CD4-positive, alpha-beta T cell (primary cell): ENCODE results near the gene SNAI3. TPM values are rescaled to one million over a fixed set of nuclear protein-coding genes. Genes with fewer than 3 reads are reported as not detected.

Experiments
- ATAC-seq: fragments of 200-7000 bp; cut with Tn5 transposase; one replicate; pipeline ENCODE4 v1.10.0; 2022; ENCODE audit warnings: mild to moderate bottlenecking; ENCODE audit not compliant: poor library complexity
- CTCF ChIA-PET: fragments of 350-600 bp; sonication (Branson Sonifier 250); formaldehyde crosslinking; loops from one replicate; lab custom pipeline; 2021; ENCODE audit warnings: antibody characterized with exemption, inconsistent platforms; lab: Charles Lee
- POLR2A ChIA-PET: fragments of 350-600 bp; sonication (Branson Sonifier 250); formaldehyde crosslinking; loops from one replicate; lab custom pipeline; 2021; ENCODE audit warnings: antibody characterized with exemption, inconsistent platforms; lab: Charles Lee
- DNase-seq, 14 experiments: peaks; one replicate each; pipeline ENCODE4 v3.0.0-alpha.2; 2013 to 2020; ENCODE audit warnings: mixed read lengths in 2 of 14
- H3K27ac ChIP-seq, 2 donors: one replicate each; pipeline versions ENCODE4 v1.5.1 to v1.7.0; 2013; ENCODE audit warnings: low read length in 2 of 2, low read depth in 1 of 2, mild to moderate bottlenecking in 1 of 2
- H3K27me3 ChIP-seq, 2 experiments: 1 replicate in 1 of 2; 2 replicates in 1 of 2; pipeline versions ENCODE4 v1.6.1 to v1.7.0; 2013; ENCODE audit warnings: low read length in 2 of 2, control low read depth in 1 of 2, mild to moderate bottlenecking in 1 of 2, moderate library complexity in 1 of 2; ENCODE audit not compliant: insufficient read depth in 2 of 2, control insufficient read depth in 1 of 2
- H3K36me3 ChIP-seq: one replicate; pipeline ENCODE4 v1.6.1; 2013; ENCODE audit warnings: low read length, control low read depth; ENCODE audit not compliant: insufficient read depth
- H3K4me1 ChIP-seq: one replicate; pipeline ENCODE4 v1.6.1; 2013; ENCODE audit warnings: low read length, control low read depth; ENCODE audit not compliant: insufficient read depth
- H3K4me3 ChIP-seq: one replicate; pipeline ENCODE4 v1.5.1; 2013; ENCODE audit warnings: mild to moderate bottlenecking, low read length, moderate library complexity
- H3K9me3 ChIP-seq, 2 experiments: 1 replicate in 1 of 2; 2 replicates in 1 of 2; pipeline versions ENCODE4 v1.6.1 to v1.7.0; 2013; ENCODE audit warnings: low read length in 2 of 2, mild to moderate bottlenecking in 2 of 2, control low read depth in 1 of 2, moderate library complexity in 1 of 2; ENCODE audit not compliant: control insufficient read depth in 1 of 2, insufficient read depth in 1 of 2
- H3K27ac Mint-ChIP-seq: one replicate; pipeline ENCODE4 v1.8.0; 2020; ENCODE audit warnings: mixed read lengths
- H3K27me3 Mint-ChIP-seq: one replicate; pipeline ENCODE4 v1.8.0; 2021; ENCODE audit warnings: mixed read lengths
- H3K36me3 Mint-ChIP-seq: one replicate; pipeline ENCODE4 v1.8.0; 2021; ENCODE audit warnings: low read depth, mixed read lengths
- H3K4me1 Mint-ChIP-seq: one replicate; pipeline ENCODE4 v1.8.0; 2021; ENCODE audit warnings: low read depth, mixed read lengths
- H3K4me3 Mint-ChIP-seq: one replicate; pipeline ENCODE4 v1.8.0; 2020; ENCODE audit warnings: mild to moderate bottlenecking, mixed read lengths
- H3K9me3 Mint-ChIP-seq: one replicate; pipeline ENCODE4 v1.8.0; 2020; ENCODE audit warnings: mixed read lengths
- CTCF ChIP-seq: fragments of 200-600 bp; IDR thresholded peaks from one replicate; pipeline ENCODE4 v1.8.0; 2022; ENCODE audit warnings: antibody characterized with exemption, mild to moderate bottlenecking
- intact Hi-C, 2 experiments: fragments of 100-400 bp; cut with DNase I in 1 of 2; cut with micrococcal nuclease in 1 of 2; formaldehyde crosslinking; loops; one replicate each; pipeline versions ENCODE4 v1.15.1 to v1.9.0; 2023 to 2025; cut with DNase I, micrococcal nuclease
- total RNA-seq, 174 experiments: library from RNA in 2 of 174; stranded (reverse) in 2 of 174; gene quantifications; one replicate each; pipeline ENCODE4 v1.2.3 and lab custom pipeline; 2021 to 2026

Gene SNAI3
- total RNA-seq, 2 experiments from 2014 or later, result 3.0 to 3.5 TPM

GRCh38 chr16:88651989-88652761 is 34.1 kb downstream of the SNAI3 start:
- CTCF ChIA-PET, result no interaction called here
- POLR2A ChIA-PET, result interaction anchor here (1.5 kb wide), 1 partner anchor 12 kb away, joined by 4 read pairs; no protein-coding TSS in a partner anchor
- ATAC-seq (no peak), DNase-seq (peak in 1 of 14 experiments; percentile 39)
- H3K36me3 ChIP-seq, result peaks cover 26% of the 10 kb centered on the region
- TF ChIP-seq CTCF, result no peak
- peaks cover 14% of the 10 kb centered on the region for H3K4me1 Mint-ChIP-seq
- peak overlapping the region; percentile 81 to 94 for H3K27ac ChIP-seq
- no peaks in the 10 kb centered on the region for H3K9me3 ChIP-seq
- intact Hi-C loops, result loop anchor here (1.0 to 5.0 kb wide), 4 partner anchors 11 to 49 kb away; partner anchors contain the start of genes SNAI3 (in 2 of the 2) and MVD (in 1 of the 2)
- H3K9me3 Mint-ChIP-seq, result no peaks in the 10 kb centered on the region
- H3K27me3 Mint-ChIP-seq, result no peaks in the 10 kb centered on the region
- peak overlapping the region; percentile 96 for H3K4me3 ChIP-seq
- H3K36me3 Mint-ChIP-seq, result peaks cover 19% of the 10 kb centered on the region
- H3K27me3 ChIP-seq, result no peaks in the 10 kb centered on the region
- peak overlapping the region; percentile 62 for H3K4me3 Mint-ChIP-seq
- H3K4me1 ChIP-seq, result peaks cover 50% of the 10 kb centered on the region
- peak overlapping the region; percentile 95 for H3K27ac Mint-ChIP-seq

- Histone ChIP-seq H3K4me1 (peaks cover 56% of the 10 kb centered on the region), H3K27ac (peak overlapping the region; percentile 81 to 94), H3K9me3 (no peaks in the 10 kb centered on the region), H3K36me3 (peaks cover 26% of the 10 kb centered on the region), H3K4me3 (peak overlapping the region; percentile 96), H3K27me3 (no peaks in the 10 kb centered on the region)
- Mint-ChIP-seq H3K27me3 (no peaks in the 10 kb centered on the region), H3K27ac (peak overlapping the region; percentile 95), H3K4me3 (peak overlapping the region; percentile 93), H3K4me1 (peaks cover 14% of the 10 kb centered on the region), H3K9me3 (no peaks in the 10 kb centered on the region), H3K36me3 (peaks cover 19% of the 10 kb centered on the region)
- ChIA-PET CTCF (no interaction called here), POLR2A (interaction anchor here (0.7 to 1.8 kb wide), 4 partner anchors 9 to 82 kb away, joined by 3 to 5 read pairs (median 4); partner anchors contain the start of gene ZC3H18)
- DNase-seq (peak in 13 of 14 experiments; percentile 35 to 95 (median 62)), ATAC-seq (peak; percentile 72)
- no peak for TF ChIP-seq CTCF
- intact Hi-C loops, result loop anchor here (1.0 to 5.0 kb wide), 4 partner anchors 12 to 49 kb away; partner anchors contain the start of genes SNAI3 (in 2 of the 2) and MVD (in 1 of the 2)
Observed at GRCh38 chr16:88651276-88651988, 34.9 kb downstream of the SNAI3 start.

GRCh38 chr16:88650749-88651275 is 35.5 kb downstream of the SNAI3 start, which contains the start of gene CYBA:
Gene CYBA, minus strand, starts transcription at chr16:88651053. Its CDS starts 40 bp downstream, at chr16:88651013.
- CTCF ChIA-PET, result no interaction called here
- Histone ChIP-seq H3K9me3 (no peaks in the 10 kb centered on the region), H3K36me3 (peaks cover 30% of the 10 kb centered on the region), H3K27ac (peak within 1 kb of the TSS; percentile 81 to 94), H3K4me1 (peaks cover 56% of the 10 kb centered on the region), H3K27me3 (no peaks in the 10 kb centered on the region), H3K4me3 (peak within 1 kb of the TSS; percentile 96)
- ATAC-seq (peak; percentile 76), DNase-seq (peak; percentile 64 to 91 (median 76))
- H3K4me1 Mint-ChIP-seq, result peaks cover 14% of the 10 kb centered on the region
- H3K9me3 Mint-ChIP-seq, result no peaks in the 10 kb centered on the region
- no peak for TF ChIP-seq CTCF
- H3K36me3 Mint-ChIP-seq, result peaks cover 19% of the 10 kb centered on the region
- H3K27ac Mint-ChIP-seq, result peak within 1 kb of the TSS; percentile 95
- POLR2A ChIA-PET, result interaction anchor here (0.7 to 1.8 kb wide), 5 partner anchors 8 to 81 kb away, joined by 3 to 5 read pairs (median 3); partner anchors contain the start of gene ZC3H18
- no peaks in the 10 kb centered on the region for H3K27me3 Mint-ChIP-seq
- intact Hi-C loops, result loop anchor here (1.0 to 5.0 kb wide), 4 partner anchors 12 to 50 kb away; partner anchors contain the start of genes SNAI3 (in 2 of the 2) and MVD (in 1 of the 2)
- peak within 1 kb of the TSS; percentile 93 for H3K4me3 Mint-ChIP-seq
